ENCODE measurements around the gene MAST4.
A peak's percentile ranks its signal among the peaks of the same experiment; 100 is the strongest.

DNA sequence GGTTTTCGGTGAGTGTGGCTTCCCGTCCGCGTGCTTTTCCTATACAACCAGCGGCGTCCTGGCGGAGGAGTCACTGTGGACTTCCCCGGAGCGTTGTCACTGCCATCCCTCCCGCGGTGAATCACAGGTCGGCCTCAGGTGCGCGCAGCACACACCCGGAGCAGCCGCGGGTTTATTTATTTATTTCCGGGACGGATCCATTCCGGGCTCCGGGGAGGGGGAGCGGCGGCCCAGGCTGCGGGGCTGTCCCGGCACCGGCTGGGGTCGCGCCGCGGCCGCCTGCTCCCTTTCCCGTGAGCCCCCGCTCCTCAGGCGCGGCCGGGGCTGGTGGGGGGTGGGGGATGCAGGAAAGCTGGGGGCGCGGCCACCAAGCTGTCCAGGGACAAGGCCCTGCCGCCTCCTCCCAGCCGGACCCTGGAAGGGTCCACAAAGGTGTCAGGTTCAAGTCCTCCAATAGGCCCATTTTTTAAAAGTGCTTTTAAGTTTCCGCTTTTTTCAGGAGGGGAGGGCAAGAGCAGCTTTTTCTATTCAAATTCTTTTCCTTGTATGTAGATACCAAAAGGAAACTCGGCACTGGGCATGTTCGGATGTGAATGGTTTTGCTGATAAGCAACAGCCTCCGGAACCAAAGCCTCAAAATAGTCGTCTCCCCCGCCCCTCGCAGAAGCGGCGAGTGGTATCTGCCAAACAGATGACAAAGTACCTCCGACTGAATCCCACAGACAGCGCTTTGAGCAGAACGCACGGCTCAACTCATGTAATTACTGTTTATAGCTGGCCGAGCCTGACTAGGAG is 407.9 kb downstream of the MAST4 start:
- TF ChIP-seq, protein P1, sequence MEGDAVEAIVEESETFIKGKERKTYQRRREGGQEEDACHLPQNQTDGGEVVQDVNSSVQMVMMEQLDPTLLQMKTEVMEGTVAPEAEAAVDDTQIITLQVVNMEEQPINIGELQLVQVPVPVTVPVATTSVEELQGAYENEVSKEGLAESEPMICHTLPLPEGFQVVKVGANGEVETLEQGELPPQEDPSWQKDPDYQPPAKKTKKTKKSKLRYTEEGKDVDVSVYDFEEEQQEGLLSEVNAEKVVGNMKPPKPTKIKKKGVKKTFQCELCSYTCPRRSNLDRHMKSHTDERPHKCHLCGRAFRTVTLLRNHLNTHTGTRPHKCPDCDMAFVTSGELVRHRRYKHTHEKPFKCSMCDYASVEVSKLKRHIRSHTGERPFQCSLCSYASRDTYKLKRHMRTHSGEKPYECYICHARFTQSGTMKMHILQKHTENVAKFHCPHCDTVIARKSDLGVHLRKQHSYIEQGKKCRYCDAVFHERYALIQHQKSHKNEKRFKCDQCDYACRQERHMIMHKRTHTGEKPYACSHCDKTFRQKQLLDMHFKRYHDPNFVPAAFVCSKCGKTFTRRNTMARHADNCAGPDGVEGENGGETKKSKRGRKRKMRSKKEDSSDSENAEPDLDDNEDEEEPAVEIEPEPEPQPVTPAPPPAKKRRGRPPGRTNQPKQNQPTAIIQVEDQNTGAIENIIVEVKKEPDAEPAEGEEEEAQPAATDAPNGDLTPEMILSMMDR (conservative IDR thresholded peaks at IDR 0.05; ENCODE audit: low read depth, low read length): no peak
- TF ChIP-seq POLR2A (IDR thresholded peaks at IDR 0.05; ENCODE audit: low read depth, low read length) (peak; percentile 79; the same call in 1 of the 2 replicates), MXI1 (IDR thresholded peaks at IDR 0.05; ENCODE audit: borderline replicate concordance, low read depth, low read length) (no peak), RCOR1 (IDR thresholded peaks at IDR 0.05; ENCODE audit: insufficient replicate concordance, low read length) (no peak), MAFK (IDR thresholded peaks at IDR 0.05; ENCODE audit: low read depth, low read length) (no peak), RFX5 (IDR thresholded peaks at IDR 0.05; ENCODE audit: low read depth, low read length) (no peak), SMC3 (IDR thresholded peaks at IDR 0.05; ENCODE audit: low read depth, low read length) (no peak), MAZ (IDR thresholded peaks at IDR 0.05; ENCODE audit: borderline replicate concordance, low read depth, low read length) (peak; percentile 25; the same call in 1 of the 2 replicates), CHD1 (IDR thresholded peaks at IDR 0.05; ENCODE audit: low read depth, low read length) (no peak; the same call in 1 of the 2 replicates), USF2 (IDR thresholded peaks at IDR 0.05; ENCODE audit: low read depth, low read length) (no peak)
- TF ChIP-seq, protein P2, sequence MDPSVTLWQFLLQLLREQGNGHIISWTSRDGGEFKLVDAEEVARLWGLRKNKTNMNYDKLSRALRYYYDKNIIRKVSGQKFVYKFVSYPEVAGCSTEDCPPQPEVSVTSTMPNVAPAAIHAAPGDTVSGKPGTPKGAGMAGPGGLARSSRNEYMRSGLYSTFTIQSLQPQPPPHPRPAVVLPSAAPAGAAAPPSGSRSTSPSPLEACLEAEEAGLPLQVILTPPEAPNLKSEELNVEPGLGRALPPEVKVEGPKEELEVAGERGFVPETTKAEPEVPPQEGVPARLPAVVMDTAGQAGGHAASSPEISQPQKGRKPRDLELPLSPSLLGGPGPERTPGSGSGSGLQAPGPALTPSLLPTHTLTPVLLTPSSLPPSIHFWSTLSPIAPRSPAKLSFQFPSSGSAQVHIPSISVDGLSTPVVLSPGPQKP (IDR thresholded peaks at IDR 0.05; ENCODE audit: borderline replicate concordance, low read depth, low read length): no peak

Measured in IMR-90 (cell line).